ENCODE measurements around the gene EXD3. TPM values are rescaled to one million over a fixed set of nuclear protein-coding genes. Genes with fewer than 3 reads are reported as not detected.

The EXD3 gene
- total RNA-seq, 1 experiment from 2014 or later, result 15.3 TPM

DNA sequence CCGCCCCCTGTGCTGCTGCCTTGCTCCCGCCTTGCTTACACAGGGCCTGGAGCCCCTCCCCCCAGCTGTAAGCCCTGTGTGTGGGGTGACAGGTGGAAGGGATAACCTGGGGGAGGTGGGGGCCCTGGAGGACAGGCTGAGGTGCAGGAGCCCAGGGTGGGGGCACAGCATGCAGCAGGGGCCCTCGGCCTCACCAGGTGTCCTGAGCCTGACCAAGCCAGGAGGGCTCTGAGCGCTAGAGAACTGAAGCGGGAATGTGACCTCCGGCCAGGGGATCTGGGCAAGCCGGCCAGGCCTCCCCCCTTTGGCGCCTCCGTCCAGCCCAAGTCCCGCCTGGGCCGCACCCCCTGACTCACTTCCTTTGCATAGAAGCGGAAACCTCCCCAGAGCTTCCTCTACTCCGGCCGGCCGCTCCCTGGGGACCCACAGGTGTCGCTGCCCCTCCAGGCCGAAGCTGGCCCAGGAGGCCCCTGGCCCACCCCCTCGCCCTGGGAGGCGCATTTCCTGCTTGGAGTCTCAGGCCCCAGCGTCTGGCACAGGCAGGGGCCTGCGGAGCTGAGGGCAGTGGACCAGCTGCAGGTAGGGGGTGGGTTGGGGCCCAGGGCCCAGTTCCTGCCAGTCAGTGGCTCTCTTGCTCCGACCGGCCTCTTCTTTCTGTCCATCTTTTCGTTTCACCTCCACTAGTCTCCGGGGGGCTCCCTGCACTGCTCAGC lies 145.5 kb downstream of the EXD3 start, which contains the start of gene TOR4A:
Gene TOR4A, plus strand, starts transcription at position 398 of the 713 bp plus-strand sequence. CDS start 964 bp downstream, outside the sequence.
- Histone ChIP-seq H3K9ac (ENCODE audit: extremely low read depth, insufficient read length, low read length) (no peak within 1 kb of the TSS), H2BK20ac (ENCODE audit: low read depth, low read length, poor library complexity, severe bottlenecking) (no peak within 1 kb of the TSS), H2AK5ac (ENCODE audit: insufficient read length, low read length) (no peak within 1 kb of the TSS), H3K56ac (ENCODE audit: insufficient read length, low read depth, low read length) (no peak within 1 kb of the TSS), H2BK5ac (ENCODE audit: insufficient read length, low read length) (no peak within 1 kb of the TSS), H4K91ac (ENCODE audit: insufficient read length, low read depth, low read length) (no peak within 1 kb of the TSS), H4K5ac (ENCODE audit: insufficient read length, low read depth, low read length) (no peak within 1 kb of the TSS), H3K27me3 (ENCODE audit: insufficient read depth, low read length) (no peaks in the 10 kb centered on the region), H4K8ac (replicated peaks; ENCODE audit: insufficient read length, low read depth, low read length) (no peak within 1 kb of the TSS), H2BK12ac (ENCODE audit: insufficient read length, low read depth, low read length) (no peak within 1 kb of the TSS), H3K4me1 (ENCODE audit: insufficient read depth, low read length) (no peaks in the 10 kb centered on the region), H3K14ac (ENCODE audit: insufficient read depth, low read length) (no peak within 1 kb of the TSS; the same call in 1 of the 2 replicates), H4K20me1 (ENCODE audit: control insufficient read depth, insufficient read depth, insufficient read length) (no peaks in the 10 kb centered on the region), H3K9me3 (ENCODE audit: control insufficient read depth, low read depth, low read length) (no peaks in the 10 kb centered on the region), H3K23me2 (ENCODE audit: insufficient read length, low read depth, low read length, poor library complexity, severe bottlenecking) (peaks cover 12% of the 10 kb centered on the region), H3K23ac (ENCODE audit: insufficient read length, low read depth, low read length) (no peak within 1 kb of the TSS), H3K79me1 (ENCODE audit: insufficient read depth, low read depth, low read length, poor library complexity, severe bottlenecking) (no peaks in the 10 kb centered on the region), H3K4me2 (ENCODE audit: insufficient read depth, insufficient read length, low read length) (peak within 1 kb of the TSS; percentile 10), H2AFZ (ENCODE audit: low read length) (no peak within 1 kb of the TSS), H3K27ac (ENCODE audit: insufficient read length, low read depth, low read length) (no peak within 1 kb of the TSS), H2BK120ac (ENCODE audit: low read depth, low read length, poor library complexity, severe bottlenecking) (no peak within 1 kb of the TSS), H3K79me2 (ENCODE audit: insufficient read depth, low read length) (no peaks in the 10 kb centered on the region), H3K4ac (ENCODE audit: low read depth, low read length) (no peak within 1 kb of the TSS), H3T11ph (ENCODE audit: low read length) (no peak within 1 kb of the TSS), H2BK15ac (ENCODE audit: low read depth, low read length) (no peak within 1 kb of the TSS), H3K18ac (ENCODE audit: insufficient read length, low read depth, low read length) (peak within 1 kb of the TSS; percentile 78)
- DNase-seq, result peak; percentile 92
- TF ChIP-seq, protein P1, sequence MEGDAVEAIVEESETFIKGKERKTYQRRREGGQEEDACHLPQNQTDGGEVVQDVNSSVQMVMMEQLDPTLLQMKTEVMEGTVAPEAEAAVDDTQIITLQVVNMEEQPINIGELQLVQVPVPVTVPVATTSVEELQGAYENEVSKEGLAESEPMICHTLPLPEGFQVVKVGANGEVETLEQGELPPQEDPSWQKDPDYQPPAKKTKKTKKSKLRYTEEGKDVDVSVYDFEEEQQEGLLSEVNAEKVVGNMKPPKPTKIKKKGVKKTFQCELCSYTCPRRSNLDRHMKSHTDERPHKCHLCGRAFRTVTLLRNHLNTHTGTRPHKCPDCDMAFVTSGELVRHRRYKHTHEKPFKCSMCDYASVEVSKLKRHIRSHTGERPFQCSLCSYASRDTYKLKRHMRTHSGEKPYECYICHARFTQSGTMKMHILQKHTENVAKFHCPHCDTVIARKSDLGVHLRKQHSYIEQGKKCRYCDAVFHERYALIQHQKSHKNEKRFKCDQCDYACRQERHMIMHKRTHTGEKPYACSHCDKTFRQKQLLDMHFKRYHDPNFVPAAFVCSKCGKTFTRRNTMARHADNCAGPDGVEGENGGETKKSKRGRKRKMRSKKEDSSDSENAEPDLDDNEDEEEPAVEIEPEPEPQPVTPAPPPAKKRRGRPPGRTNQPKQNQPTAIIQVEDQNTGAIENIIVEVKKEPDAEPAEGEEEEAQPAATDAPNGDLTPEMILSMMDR (conservative IDR thresholded peaks at IDR 0.05), result peak; percentile 35; the same call in 2 of the 3 replicates
- peak within 1 kb of the TSS; percentile 48 to 74 for H3K4me3 Mint-ChIP-seq
- no CpG with 5 or more reads among the region's 25 CpGs for WGBS (ENCODE audit: extremely low coverage, insufficient read length, low lambda C conversion rate)
- peak within 1 kb of the TSS; percentile 94 to 99 (median 97) for H3K27ac Mint-ChIP-seq
- peaks cover 20 to 29% of the 10 kb centered on the region in 2 experiments for H3K4me1 Mint-ChIP-seq
- no peaks in the 10 kb centered on the region for H3K9me3 Mint-ChIP-seq
- H3K27me3 Mint-ChIP-seq (ENCODE audit: low read depth), result peaks cover 7% of the 10 kb centered on the region
- peaks cover 0 to 10% (median 4%) of the 10 kb centered on the region in 3 experiments; a peak in 5 of 7 replicates for H3K36me3 Mint-ChIP-seq (ENCODE audit: insufficient read depth in 1 of 3, low read depth in 3 of 3)
